GM19023 (cell line): ENCODE data around the gene B4GALT6.

ENCODE experiments used
- ATAC-seq: cut with Tn5 transposase; IDR thresholded peaks from one replicate; pipeline ENCODE4 v1.9.1; 2021; ENCODE audit warnings: mild to moderate bottlenecking, moderate library complexity; ENCODE audit not compliant: unreplicated experiment

B4GALT6 gene

DNA sequence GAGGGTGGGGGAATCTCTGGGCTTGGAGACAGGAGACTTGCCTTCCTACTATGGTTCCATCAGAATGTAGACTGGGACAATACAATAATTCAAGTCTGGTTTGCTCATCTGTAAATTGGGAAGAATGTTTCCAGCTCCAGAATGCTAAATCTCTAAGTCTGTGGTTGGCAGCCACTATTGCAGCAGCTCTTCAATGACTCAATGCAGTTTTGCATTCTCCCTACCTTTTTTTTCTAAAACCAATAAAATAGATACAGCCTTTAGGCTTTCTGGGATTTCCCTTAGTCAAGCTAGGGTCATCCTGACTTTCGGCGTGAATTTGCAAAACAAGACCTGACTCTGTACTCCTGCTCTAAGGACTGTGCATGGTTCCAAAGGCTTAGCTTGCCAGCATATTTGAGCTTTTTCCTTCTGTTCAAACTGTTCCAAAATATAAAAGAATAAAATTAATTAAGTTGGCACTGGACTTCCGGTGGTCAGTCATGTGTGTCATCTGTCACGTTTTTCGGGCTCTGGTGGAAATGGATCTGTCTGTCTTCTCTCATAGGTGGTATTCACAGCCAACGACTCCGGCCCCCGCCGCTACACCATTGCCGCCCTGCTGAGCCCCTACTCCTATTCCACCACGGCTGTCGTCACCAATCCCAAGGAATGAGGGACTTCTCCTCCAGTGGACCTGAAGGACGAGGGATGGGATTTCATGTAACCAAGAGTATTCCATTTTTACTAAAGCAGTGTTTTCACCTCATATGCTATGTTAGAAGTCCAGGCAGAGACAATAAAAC is 86.2 kb downstream of the B4GALT6 start:
- ATAC-seq: no peak

DNA sequence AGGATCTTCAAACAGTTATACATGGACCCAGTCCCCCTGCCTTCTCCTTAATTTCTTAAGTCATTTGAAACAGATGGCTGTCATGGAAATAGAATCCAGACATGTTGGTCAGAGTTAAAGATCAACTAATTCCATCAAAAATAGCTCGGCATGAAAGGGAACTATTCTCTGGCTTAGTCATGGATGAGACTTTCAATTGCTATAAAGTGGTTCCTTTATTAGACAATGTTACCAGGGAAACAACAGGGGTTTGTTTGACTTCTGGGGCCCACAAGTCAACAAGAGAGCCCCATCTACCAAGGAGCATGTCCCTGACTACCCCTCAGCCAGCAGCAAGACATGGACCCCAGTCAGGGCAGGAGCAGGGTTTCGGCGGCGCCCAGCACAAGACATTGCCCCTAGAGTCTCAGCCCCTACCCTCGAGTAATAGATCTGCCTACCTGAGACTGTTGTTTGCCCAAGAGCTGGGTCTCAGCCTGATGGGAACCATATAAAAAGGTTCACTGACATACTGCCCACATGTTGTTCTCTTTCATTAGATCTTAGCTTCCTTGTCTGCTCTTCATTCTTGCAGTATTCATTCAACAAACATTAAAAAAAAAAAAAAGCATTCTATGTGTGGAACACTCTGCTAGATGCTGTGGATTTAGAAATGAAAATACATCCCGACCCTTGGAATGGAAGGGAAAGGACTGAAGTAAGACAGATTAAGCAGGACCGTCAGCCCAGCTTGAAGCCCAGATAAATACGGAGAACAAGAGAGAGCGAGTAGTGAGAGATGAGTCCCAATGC is 88.1 kb downstream of the B4GALT6 start:
- no peak for ATAC-seq

- no peak for ATAC-seq
These were observed 89.1 kb downstream of the B4GALT6 start for GRCh38 chr18:31595121-31595771.

DNA sequence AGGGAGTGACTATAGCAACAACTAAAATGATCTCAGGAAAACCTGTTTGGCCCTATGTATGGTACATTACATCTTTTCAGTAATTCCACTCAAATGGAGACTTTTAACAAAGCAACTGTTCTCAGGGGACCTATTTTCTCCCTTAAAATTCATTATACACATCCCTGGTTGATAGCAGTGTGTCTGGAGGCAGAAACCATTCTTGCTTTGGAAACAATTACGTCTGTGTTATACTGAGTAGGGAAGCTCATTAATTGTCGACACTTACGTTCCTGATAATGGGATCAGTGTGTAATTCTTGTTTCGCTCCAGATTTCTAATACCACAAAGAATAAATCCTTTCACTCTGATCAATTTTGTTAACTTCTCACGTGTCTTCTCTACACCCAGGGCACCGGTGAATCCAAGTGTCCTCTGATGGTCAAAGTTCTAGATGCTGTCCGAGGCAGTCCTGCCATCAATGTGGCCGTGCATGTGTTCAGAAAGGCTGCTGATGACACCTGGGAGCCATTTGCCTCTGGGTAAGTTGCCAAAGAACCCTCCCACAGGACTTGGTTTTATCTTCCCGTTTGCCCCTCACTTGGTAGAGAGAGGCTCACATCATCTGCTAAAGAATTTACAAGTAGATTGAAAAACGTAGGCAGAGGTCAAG is 91.7 kb downstream of the B4GALT6 start:
- ATAC-seq: no peak

DNA sequence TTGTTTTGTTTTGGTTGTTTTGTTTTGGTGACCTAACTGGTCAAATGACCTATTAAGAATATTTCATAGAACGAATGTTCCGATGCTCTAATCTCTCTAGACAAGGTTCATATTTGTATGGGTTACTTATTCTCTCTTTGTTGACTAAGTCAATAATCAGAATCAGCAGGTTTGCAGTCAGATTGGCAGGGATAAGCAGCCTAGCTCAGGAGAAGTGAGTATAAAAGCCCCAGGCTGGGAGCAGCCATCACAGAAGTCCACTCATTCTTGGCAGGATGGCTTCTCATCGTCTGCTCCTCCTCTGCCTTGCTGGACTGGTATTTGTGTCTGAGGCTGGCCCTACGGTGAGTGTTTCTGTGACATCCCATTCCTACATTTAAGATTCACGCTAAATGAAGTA is 92.8 kb downstream of the B4GALT6 start, which contains the start of gene TTR:
Gene TTR (plus strand): TSS at position 250 of the 400 bp plus-strand sequence. CDS start 26 bp downstream, at position 276.
- no peak for ATAC-seq

DNA sequence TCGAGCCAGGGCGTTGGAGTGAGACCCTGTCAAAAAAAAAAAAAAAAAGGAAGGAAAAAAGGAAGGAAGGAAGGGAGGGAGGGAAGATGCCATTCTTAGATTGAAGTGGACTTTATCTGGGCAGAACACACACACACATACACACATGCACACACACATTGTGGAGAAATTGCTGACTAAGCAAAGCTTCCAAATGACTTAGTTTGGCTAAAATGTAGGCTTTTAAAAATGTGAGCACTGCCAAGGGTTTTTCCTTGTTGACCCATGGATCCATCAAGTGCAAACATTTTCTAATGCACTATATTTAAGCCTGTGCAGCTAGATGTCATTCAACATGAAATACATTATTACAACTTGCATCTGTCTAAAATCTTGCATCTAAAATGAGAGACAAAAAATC is 93.3 kb downstream of the B4GALT6 start:
- ATAC-seq: no peak

DNA sequence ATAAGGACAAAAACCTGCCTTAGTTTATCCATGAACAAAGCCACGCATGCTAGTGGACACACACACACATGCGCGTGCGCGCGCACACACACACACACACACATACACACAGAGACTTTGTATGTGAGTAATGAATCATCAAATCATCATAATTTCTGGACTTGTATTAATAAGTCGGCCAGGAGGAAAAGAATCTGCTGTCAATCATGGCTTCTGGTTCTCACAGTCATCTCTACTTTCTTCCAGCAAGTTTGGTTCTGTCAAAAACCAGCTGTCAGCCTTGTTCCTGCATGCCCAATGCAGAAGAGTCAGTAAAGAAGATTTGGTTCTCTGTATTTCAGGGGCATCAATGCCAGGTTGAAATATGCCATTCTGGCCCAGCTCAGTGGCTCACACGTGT is 93.8 kb downstream of the B4GALT6 start:
- ATAC-seq: no peak

DNA sequence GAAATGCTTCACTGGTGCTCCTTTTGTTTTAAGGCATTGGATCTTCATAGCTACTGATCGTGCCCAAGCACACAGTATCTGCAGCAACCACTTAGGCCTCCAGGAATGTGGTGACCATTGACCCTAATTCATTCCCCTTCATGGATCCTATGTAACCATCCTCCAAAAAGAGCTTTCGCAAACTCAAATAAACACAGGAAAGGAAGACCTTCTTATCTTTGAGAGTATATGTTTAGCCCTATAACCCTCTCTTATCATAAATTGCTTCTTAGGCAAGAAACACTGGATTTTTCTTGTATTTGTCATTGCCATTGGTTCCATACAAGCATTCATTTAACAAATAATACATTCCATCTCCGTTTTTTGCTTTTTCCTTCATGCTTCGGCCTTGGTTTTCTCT is 96.9 kb downstream of the B4GALT6 start:
- ATAC-seq: no peak

DNA sequence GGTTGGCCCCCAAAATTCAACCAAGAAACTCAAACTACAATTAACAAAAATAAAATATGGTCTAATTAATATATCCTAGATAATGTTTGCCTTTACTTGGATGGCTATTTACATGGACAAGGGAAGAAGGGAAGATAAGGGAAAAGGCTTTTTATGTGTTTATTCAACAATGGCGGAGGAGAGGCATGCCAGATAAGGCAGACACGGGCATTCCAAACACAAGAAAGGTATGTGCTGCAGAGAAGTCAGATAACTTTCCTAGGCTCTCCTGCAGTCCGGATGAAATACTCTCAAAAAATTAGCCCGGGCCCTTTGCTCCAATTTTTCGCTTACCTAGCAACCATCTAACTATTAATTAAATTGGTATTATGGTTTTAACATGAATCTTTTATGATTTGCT is 97.8 kb downstream of the B4GALT6 start:
- no peak for ATAC-seq

GRCh38 chr18:31585991-31586390 is 98.4 kb downstream of the B4GALT6 start:
- no peak for ATAC-seq

- no peak for ATAC-seq
These were observed 101.1 kb downstream of the B4GALT6 start for GRCh38 chr18:31583185-31583854.

DNA sequence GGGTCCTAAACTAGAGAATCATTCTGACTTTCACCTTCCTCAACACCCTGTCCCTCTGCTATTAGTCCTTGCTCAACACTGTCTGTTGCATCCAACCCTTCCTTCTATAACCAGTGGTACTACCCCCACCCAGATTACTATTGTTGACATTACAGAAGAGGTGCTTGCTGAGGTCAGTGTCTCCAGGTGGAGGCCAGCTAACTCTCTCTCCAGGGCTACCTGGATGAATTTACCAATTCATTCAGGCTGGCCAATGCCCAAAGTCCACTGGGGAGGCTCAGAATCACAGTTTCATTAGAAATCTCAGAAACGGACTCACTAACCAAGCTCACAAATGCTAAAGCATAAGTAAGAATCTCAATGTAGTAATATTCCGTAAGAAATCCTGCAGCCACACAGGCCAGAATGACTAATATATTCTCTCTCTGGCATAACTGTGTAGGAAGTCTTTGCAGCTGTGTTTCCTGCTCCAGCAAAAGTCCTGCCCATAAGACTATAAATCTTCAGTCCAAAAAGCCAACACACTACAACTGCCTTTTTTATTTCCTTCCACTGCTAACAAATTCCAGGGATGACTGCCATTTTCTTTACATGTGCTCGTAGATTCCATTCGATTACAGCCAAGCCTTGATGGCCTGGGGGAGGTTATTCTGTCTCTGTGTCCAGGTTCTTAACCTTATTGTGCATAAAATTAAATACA is 102.7 kb downstream of the B4GALT6 start:
- ATAC-seq: no peak

DNA sequence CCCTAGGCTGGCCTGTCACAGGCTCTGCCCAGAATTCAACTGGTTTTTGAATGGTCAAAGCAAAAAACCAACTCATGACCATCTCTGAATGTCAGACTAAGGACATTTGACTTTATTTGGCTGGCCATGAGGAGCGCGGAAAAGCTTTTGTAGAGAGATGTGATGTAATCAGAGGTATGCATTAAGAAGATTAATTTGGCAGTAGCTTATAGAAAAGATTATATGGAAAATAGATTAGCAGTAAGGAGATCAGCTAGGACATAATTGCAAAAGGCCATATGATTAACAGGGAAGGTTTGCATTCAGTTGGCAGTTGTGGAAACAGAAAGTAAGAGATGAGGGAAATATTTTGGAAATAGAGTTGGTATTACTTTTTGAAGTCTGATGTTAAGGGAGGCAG is 105.0 kb downstream of the B4GALT6 start:
- ATAC-seq: no peak

- ATAC-seq: no peak
These were observed 106.3 kb downstream of the B4GALT6 start for GRCh38 chr18:31578126-31578525.

DNA sequence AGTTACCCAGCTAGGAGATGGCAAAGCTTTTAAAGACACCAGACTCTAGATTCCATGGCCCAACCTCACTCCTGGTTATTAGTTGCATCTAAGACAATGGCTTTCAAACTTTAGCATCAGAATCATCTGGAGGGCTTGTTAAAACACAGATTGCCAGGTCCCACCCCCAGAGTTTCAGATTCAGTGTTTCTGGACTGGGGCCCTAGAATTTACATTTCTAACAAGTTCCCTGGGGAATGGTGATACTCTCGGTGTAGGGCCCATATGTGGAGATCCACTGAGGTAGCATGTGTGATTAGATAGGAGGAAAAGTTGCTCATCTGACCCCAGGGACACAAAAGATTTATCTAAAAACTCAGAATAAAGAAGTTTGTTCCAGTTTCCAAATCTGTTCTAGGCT is 107.2 kb downstream of the B4GALT6 start:
- ATAC-seq: peak; percentile 34

DNA sequence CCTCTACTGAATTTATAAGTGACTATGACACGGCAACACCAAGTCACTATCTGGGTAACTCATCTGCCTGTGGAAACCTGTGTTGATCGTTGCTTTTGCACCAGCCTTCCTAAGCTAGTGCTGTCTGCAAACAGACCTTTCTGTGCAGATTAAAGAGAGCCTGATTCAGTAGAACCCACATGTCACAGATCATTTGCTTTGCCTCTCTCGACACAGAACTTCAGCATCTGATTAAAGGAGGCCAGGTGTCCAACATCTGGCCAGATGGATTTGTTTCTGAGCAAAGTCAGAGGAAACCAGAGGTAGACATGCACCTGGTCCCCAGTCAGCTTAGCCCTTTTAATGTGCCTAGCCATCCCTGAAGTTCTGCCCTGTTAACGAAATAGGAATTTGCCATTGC is 107.7 kb downstream of the B4GALT6 start:
- peak; percentile 72 for ATAC-seq

DNA sequence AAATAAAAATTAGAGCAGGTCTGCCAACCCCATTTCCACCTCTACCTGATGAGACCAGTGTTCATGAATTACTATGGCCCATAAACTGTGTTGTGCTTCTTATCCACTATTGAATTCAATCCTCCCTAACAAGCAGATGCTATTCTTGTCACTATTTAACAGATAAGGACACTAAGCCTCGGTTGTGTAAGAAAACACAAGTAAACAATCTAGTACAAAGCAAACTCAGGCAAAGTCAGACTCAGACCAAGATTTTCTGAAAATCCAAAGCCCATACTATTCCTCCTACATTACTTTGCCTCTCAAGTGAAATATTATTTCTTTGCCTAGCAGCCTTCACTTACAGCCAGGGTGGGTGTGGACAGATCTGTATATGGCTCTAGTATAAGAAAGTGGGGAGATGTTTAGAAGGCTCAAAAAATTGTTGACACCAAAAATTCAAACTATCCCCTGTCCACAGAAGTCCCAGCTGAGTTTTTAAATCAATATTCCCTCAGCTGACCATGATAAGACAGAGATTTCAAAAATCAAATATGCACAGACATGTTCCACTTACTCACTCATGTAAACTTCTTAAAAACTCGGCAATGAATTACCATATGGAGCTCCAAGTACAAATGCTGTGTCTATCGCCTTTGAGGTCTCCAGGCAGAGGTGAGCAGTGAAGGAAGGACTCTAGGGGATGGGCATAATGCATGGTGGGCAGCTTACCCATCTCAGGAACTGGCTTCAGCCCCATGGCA is 108.7 kb downstream of the B4GALT6 start:
- no peak for ATAC-seq

GRCh38 chr18:31574359-31574758 is 110.0 kb downstream of the B4GALT6 start:
- ATAC-seq: no peak
